Osteoblast (primary cell): ENCODE results near the gene SEPTIN2. TPM values are rescaled to one million over a fixed set of nuclear protein-coding genes. Genes with fewer than 3 reads are reported as not detected.

ENCODE experiments used
- DNase-seq: peaks from one replicate; pipeline ENCODE4 v3.0.0; 2011; ENCODE audit warnings: low spot score, mixed read lengths; ENCODE audit not compliant: insufficient read length; ENCODE audit errors: missing footprints
- H2AFZ ChIP-seq: 2 replicates; pipeline ENCODE4 v1.6.0; 2011; ENCODE audit warnings: mild to moderate bottlenecking, low read length
- H3K27ac ChIP-seq: 2 replicates; pipeline ENCODE4 v1.5.1; 2011; ENCODE audit warnings: mild to moderate bottlenecking, low read depth, low read length, moderate library complexity
- H3K27me3 ChIP-seq: 2 replicates; pipeline ENCODE4 v1.6.0; 2012; ENCODE audit warnings: mild to moderate bottlenecking, control low read depth, inconsistent platforms, low read length, moderate library complexity; ENCODE audit not compliant: insufficient read depth
- H3K36me3 ChIP-seq: 2 replicates; pipeline ENCODE4 v1.5.1; 2011; ENCODE audit warnings: mild to moderate bottlenecking, low read length, control low read depth, moderate library complexity; ENCODE audit not compliant: insufficient read depth
- H3K4me1 ChIP-seq: 2 replicates; pipeline ENCODE4 v1.5.1; 2011; ENCODE audit warnings: mild to moderate bottlenecking, low read length, control low read depth, moderate library complexity; ENCODE audit not compliant: insufficient read depth
- H3K4me2 ChIP-seq: 2 replicates; pipeline ENCODE4 v1.6.0; 2011; ENCODE audit warnings: mild to moderate bottlenecking, low read length; ENCODE audit not compliant: insufficient read depth
- H3K4me3 ChIP-seq: fragments of 200-600 bp; sonication (generic); 3 replicates; pipeline ENCODE4 v1.5.1; 2012; ENCODE audit warnings: mild to moderate bottlenecking, low read length, inconsistent platforms; ENCODE audit not compliant: insufficient read depth
- H3K79me2 ChIP-seq: 2 replicates; pipeline ENCODE4 v1.6.0; 2012; ENCODE audit warnings: mild to moderate bottlenecking, low read length, control low read depth, inconsistent platforms; ENCODE audit not compliant: insufficient read depth
- H3K9me3 ChIP-seq: 2 replicates; pipeline ENCODE4 v1.5.1; 2011; ENCODE audit warnings: low read depth, low read length, control low read depth
- H4K20me1 ChIP-seq: 2 replicates; pipeline ENCODE4 v1.6.0; 2012; ENCODE audit warnings: mild to moderate bottlenecking, low read length, control low read depth; ENCODE audit not compliant: insufficient read depth
- CTCF ChIP-seq: IDR thresholded peaks from 2 replicates; pipeline ENCODE4 v1.5.1; 2011; ENCODE audit warnings: mild to moderate bottlenecking, low read depth, low read length, moderate library complexity; ENCODE audit errors: extremely low read depth
- total RNA-seq: library from RNA; depleted of rRNA; stranded (reverse); fragments of >200 nt; gene quantifications from 2 replicates; pipeline ENCODE4 v1.2.3, GENCODE V29; 2012

The SEPTIN2 gene
- total RNA-seq, 1 donor, result 418 TPM

GRCh38 chr2:241308832-241309500, 6.8 kb upstream of the SEPTIN2 start:
- no peak for DNase-seq
- no peaks in the 10 kb centered on the region for H3K9me3 ChIP-seq
- peaks cover 99% of the 10 kb centered on the region for H3K79me2 ChIP-seq
- no peaks in the 10 kb centered on the region for H3K36me3 ChIP-seq
- H3K27ac ChIP-seq, result peak overlapping the region; percentile 11
- H3K27me3 ChIP-seq, result no peaks in the 10 kb centered on the region
- TF ChIP-seq CTCF, result no peak
- no peak overlapping the region for H3K4me3 ChIP-seq
- H4K20me1 ChIP-seq, result peaks cover 69% of the 10 kb centered on the region
- peaks cover 33% of the 10 kb centered on the region for H3K4me1 ChIP-seq
- no peak overlapping the region for H3K4me2 ChIP-seq
- H2AFZ ChIP-seq, result no peak overlapping the region

- no peak overlapping the region for H2AFZ ChIP-seq
- DNase-seq, result peak; percentile 85
- TF ChIP-seq CTCF, result no peak
- no peaks in the 10 kb centered on the region for H3K27me3 ChIP-seq
- peaks cover 99% of the 10 kb centered on the region for H3K79me2 ChIP-seq
- H4K20me1 ChIP-seq, result peaks cover 62% of the 10 kb centered on the region
- peak overlapping the region; percentile 32 for H3K27ac ChIP-seq
- H3K4me1 ChIP-seq, result peaks cover 36% of the 10 kb centered on the region
- H3K36me3 ChIP-seq, result no peaks in the 10 kb centered on the region
- H3K4me2 ChIP-seq, result no peak overlapping the region
- H3K9me3 ChIP-seq, result no peaks in the 10 kb centered on the region
- H3K4me3 ChIP-seq, result no peak overlapping the region
These were observed 6.0 kb upstream of the SEPTIN2 start for GRCh38 chr2:241309684-241310117.

- Histone ChIP-seq H3K9me3 (no peaks in the 10 kb centered on the region), H3K4me2 (no peak overlapping the region), H3K36me3 (no peaks in the 10 kb centered on the region), H2AFZ (no peak overlapping the region), H3K27me3 (no peaks in the 10 kb centered on the region), H3K27ac (no peak overlapping the region), H3K4me1 (peaks cover 34% of the 10 kb centered on the region), H3K79me2 (peaks cover 95% of the 10 kb centered on the region), H3K4me3 (no peak overlapping the region), H4K20me1 (peaks cover 53% of the 10 kb centered on the region)
- no peak for TF ChIP-seq CTCF
- no peak for DNase-seq
These were observed 4.7 kb upstream of the SEPTIN2 start for GRCh38 chr2:241310917-241311566.

- H3K27ac ChIP-seq, result peak overlapping the region; percentile 31
- H3K79me2 ChIP-seq, result peaks cover 95% of the 10 kb centered on the region
- H3K4me3 ChIP-seq, result no peak overlapping the region
- no peak for TF ChIP-seq CTCF
- H3K4me1 ChIP-seq, result peaks cover 38% of the 10 kb centered on the region
- no peak for DNase-seq
- H3K36me3 ChIP-seq, result no peaks in the 10 kb centered on the region
- peak overlapping the region; percentile 17 for H3K4me2 ChIP-seq
- H2AFZ ChIP-seq, result no peak overlapping the region
- H4K20me1 ChIP-seq, result peaks cover 61% of the 10 kb centered on the region
- H3K27me3 ChIP-seq, result no peaks in the 10 kb centered on the region
- no peaks in the 10 kb centered on the region for H3K9me3 ChIP-seq
These were observed 3.6 kb upstream of the SEPTIN2 start for GRCh38 chr2:241312082-241312481.
